SK-N-SH treated with all-trans-retinoic acid at 6 μM for 48 hours (cell line): ENCODE results near the gene RNU1-2.
A peak's percentile ranks its signal among the peaks of the same experiment; 100 is the strongest.

Experiments used
- ARNTL ChIP-seq: fragments of 450-650 bp; formaldehyde crosslinking; IDR thresholded peaks from 2 replicates; pipeline ENCODE4 v1.5.0; 2020; ENCODE audit warnings: low read depth, mild to moderate bottlenecking, moderate library complexity, borderline replicate concordance
- GLIS3 ChIP-seq: fragments of 250-450 bp; sonication (Bioruptor Pico); IDR thresholded peaks from 2 replicates; pipeline ENCODE4 v1.5.0; 2020; ENCODE audit warnings: mild to moderate bottlenecking, moderate library complexity
- RARB ChIP-seq: fragments of 250-450 bp; sonication (Bioruptor Pico); IDR thresholded peaks from 2 replicates; pipeline ENCODE4 v1.8.0; 2021; ENCODE audit warnings: mild to moderate bottlenecking, moderate library complexity
- TOX ChIP-seq: fragments of 250-450 bp; sonication (Bioruptor Pico); IDR thresholded peaks from 2 replicates; pipeline ENCODE4 v1.8.0; 2021; ENCODE audit warnings: mild to moderate bottlenecking, moderate library complexity, borderline replicate concordance
- ZFP3 ChIP-seq: fragments of 250-450 bp; sonication (Bioruptor Pico); IDR thresholded peaks from 2 replicates; pipeline ENCODE4 v1.5.0; 2020; ENCODE audit warnings: mild to moderate bottlenecking, moderate library complexity
- ZNF70 ChIP-seq: fragments of 450-650 bp; formaldehyde crosslinking; IDR thresholded peaks from 2 replicates; pipeline ENCODE4 v1.5.0; 2020; ENCODE audit warnings: mild to moderate bottlenecking, moderate library complexity
- ZNF8 ChIP-seq: fragments of 450-650 bp; formaldehyde crosslinking; IDR thresholded peaks from 2 replicates; pipeline ENCODE4 v1.5.0; 2020; ENCODE audit warnings: mild to moderate bottlenecking, moderate library complexity
- TF ChIP-seq, protein P1 (sequence below): fragments of 250-450 bp; sonication (Bioruptor Pico); IDR thresholded peaks from 2 replicates; pipeline ENCODE4 v1.5.1; 2020; ENCODE audit warnings: low read depth, mild to moderate bottlenecking, moderate library complexity
- TF ChIP-seq, protein P2 (sequence below): fragments of 250-450 bp; sonication (Bioruptor Pico); IDR thresholded peaks from 2 replicates; pipeline ENCODE4 v1.8.0; 2021; ENCODE audit warnings: low read depth, mild to moderate bottlenecking, moderate library complexity, borderline replicate concordance
- TF ChIP-seq, protein P3 (sequence below): fragments of 250-450 bp; sonication (Bioruptor Pico); IDR thresholded peaks from 2 replicates; pipeline ENCODE4 v1.8.0; 2020; ENCODE audit warnings: mild to moderate bottlenecking, moderate library complexity, borderline replicate concordance

DNA sequence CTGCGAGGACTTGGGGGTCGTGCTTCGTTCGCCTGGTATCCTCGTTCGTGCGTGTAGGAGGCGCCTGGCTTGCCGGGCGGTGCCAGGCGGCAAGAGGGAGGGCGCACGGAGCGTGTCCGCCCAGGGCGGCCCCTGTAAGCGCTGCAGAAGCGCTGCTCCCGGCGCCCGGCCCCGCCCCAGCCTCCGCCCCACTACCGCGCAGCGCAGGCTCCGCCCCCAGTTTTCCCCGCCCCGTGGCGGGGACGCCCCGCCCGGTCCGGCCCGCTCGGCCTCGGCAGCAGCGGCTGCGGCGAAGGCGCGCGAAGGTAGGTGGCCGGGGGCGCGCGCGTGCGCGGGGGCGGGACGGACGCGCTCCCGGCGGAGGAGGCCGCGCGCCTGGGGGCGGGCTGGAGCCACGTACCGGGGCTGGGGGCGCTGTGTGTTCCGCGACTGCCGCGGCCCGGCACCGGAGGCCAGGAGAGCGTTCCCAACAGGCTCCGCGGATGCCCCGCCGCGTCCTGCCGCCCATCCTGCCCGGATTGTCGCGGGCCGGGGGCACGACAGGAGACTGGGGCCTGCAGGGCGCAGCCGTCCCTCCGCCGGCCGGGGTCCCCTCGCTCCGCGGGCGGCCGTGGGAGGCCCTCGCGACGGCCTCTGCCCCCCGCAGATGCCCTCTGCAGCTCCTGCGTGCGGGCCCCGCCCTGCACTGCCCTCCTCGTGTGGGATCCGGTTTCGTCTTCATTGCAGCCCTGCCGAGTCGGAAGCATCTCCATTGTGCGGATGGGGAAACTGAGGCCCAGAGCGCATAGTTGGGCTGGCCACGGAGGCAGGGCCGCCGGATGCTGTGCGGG, 18.3 kb downstream of the RNU1-2 start:
- no peak for TF ChIP-seq ZNF8 (CRISPR knock-in tag)
- TF ChIP-seq, protein P1, sequence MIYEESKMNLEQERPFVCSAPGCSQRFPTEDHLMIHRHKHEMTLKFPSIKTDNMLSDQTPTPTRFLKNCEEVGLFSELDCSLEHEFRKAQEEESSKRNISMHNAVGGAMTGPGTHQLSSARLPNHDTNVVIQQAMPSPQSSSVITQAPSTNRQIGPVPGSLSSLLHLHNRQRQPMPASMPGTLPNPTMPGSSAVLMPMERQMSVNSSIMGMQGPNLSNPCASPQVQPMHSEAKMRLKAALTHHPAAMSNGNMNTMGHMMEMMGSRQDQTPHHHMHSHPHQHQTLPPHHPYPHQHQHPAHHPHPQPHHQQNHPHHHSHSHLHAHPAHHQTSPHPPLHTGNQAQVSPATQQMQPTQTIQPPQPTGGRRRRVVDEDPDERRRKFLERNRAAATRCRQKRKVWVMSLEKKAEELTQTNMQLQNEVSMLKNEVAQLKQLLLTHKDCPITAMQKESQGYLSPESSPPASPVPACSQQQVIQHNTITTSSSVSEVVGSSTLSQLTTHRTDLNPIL (CRISPR knock-in tag) = no peak
- TF ChIP-seq TOX (CRISPR knock-in tag) = no peak
- TF ChIP-seq, protein P2, sequence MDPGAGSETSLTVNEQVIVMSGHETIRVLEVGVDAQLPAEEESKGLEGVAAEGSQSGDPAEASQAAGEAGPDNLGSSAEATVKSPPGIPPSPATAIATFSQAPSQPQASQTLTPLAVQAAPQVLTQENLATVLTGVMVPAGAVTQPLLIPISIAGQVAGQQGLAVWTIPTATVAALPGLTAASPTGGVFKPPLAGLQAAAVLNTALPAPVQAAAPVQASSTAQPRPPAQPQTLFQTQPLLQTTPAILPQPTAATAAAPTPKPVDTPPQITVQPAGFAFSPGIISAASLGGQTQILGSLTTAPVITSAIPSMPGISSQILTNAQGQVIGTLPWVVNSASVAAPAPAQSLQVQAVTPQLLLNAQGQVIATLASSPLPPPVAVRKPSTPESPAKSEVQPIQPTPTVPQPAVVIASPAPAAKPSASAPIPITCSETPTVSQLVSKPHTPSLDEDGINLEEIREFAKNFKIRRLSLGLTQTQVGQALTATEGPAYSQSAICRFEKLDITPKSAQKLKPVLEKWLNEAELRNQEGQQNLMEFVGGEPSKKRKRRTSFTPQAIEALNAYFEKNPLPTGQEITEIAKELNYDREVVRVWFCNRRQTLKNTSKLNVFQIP = no peak
- TF ChIP-seq RARB (CRISPR knock-in tag) = no peak
- TF ChIP-seq, protein P3, sequence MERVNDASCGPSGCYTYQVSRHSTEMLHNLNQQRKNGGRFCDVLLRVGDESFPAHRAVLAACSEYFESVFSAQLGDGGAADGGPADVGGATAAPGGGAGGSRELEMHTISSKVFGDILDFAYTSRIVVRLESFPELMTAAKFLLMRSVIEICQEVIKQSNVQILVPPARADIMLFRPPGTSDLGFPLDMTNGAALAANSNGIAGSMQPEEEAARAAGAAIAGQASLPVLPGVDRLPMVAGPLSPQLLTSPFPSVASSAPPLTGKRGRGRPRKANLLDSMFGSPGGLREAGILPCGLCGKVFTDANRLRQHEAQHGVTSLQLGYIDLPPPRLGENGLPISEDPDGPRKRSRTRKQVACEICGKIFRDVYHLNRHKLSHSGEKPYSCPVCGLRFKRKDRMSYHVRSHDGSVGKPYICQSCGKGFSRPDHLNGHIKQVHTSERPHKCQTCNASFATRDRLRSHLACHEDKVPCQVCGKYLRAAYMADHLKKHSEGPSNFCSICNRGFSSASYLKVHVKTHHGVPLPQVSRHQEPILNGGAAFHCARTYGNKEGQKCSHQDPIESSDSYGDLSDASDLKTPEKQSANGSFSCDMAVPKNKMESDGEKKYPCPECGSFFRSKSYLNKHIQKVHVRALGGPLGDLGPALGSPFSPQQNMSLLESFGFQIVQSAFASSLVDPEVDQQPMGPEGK = no peak
- 0 out of 2 replicates have a peak, but pooled peaks have one; percentile 28 for TF ChIP-seq GLIS3 (CRISPR knock-in tag)
- no peak for TF ChIP-seq ARNTL (CRISPR knock-in tag)
- no peak for TF ChIP-seq ZNF70 (CRISPR knock-in tag)
- peak; percentile 81 for TF ChIP-seq ZFP3 (CRISPR knock-in tag)
